Measurements from ENCODE around the gene BRIP1. TPM values are rescaled to one million over a fixed set of nuclear protein-coding genes. Genes with fewer than 3 reads are reported as not detected.

The BRIP1 gene
- total RNA-seq, 2 donors from 2014 or later: 1.3 to 3.9 TPM

- intact Hi-C loops (cut with DNase I): no loop called here
- 89% methylated on average over 4 of the region's 4 CpGs for WGBS
- no peak for TF ChIP-seq POLR2AphosphoS5 (IDR thresholded peaks at IDR 0.05)
- TF ChIP-seq, protein P1, sequence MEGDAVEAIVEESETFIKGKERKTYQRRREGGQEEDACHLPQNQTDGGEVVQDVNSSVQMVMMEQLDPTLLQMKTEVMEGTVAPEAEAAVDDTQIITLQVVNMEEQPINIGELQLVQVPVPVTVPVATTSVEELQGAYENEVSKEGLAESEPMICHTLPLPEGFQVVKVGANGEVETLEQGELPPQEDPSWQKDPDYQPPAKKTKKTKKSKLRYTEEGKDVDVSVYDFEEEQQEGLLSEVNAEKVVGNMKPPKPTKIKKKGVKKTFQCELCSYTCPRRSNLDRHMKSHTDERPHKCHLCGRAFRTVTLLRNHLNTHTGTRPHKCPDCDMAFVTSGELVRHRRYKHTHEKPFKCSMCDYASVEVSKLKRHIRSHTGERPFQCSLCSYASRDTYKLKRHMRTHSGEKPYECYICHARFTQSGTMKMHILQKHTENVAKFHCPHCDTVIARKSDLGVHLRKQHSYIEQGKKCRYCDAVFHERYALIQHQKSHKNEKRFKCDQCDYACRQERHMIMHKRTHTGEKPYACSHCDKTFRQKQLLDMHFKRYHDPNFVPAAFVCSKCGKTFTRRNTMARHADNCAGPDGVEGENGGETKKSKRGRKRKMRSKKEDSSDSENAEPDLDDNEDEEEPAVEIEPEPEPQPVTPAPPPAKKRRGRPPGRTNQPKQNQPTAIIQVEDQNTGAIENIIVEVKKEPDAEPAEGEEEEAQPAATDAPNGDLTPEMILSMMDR (IDR thresholded peaks at IDR 0.05): no peak
- no peak for TF ChIP-seq POLR2A (IDR thresholded peaks at IDR 0.05)
- H3K27me3 ChIP-seq (replicated peaks; ENCODE audit: insufficient read depth): no peaks in the 10 kb centered on the region
- no peaks in the 10 kb centered on the region for H3K36me3 ChIP-seq
- H3K9me3 ChIP-seq: no peaks in the 10 kb centered on the region
- DNase-seq (ENCODE audit: low spot score): no peak
- H3K4me3 ChIP-seq: no peak overlapping the region
- H3K27ac ChIP-seq: no peak overlapping the region
- H3K4me1 ChIP-seq (replicated peaks): no peaks in the 10 kb centered on the region
These were observed 78.8 kb downstream of the BRIP1 start for GRCh38 chr17:61784510-61784909.

DNA sequence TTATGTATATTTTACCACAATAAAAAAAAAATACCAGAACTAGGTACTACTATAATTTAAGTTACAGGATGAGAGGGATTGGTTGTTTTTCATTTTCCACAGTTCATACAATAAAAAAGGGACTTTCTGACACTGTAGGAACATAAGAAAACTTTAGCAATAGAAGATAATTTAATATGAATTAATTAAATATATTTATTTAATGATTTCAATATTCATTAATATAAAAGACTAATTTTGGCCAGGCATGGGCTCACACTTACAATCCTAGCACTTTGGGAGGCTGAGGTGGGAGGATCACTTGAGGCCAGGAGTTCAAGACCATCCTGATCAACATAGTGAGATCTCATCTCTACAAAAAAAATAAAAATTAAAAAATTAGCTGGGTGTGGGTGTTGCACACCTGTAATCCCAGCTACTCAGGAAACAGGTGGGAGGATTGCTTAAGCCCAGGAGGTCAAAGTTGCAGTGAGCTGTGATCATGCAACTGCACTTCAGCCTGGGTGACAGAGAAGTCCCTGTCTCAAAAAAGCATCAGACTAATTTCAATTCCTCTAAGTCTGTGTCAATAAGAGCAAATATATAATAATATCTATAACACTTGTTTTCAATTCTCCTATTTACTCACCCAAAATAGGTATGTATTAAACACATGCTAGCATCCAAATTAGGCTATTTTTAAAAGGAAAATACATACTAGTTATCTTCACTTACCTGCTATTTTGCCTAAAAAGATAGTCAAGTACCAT, 79.6 kb downstream of the BRIP1 start:
- Histone ChIP-seq H3K9me3 (no peaks in the 10 kb centered on the region), H3K4me1 (replicated peaks) (no peaks in the 10 kb centered on the region), H3K27ac (no peak overlapping the region), H3K36me3 (no peaks in the 10 kb centered on the region), H3K27me3 (replicated peaks; ENCODE audit: insufficient read depth) (no peaks in the 10 kb centered on the region), H3K4me3 (no peak overlapping the region)
- intact Hi-C loops (cut with DNase I): no loop called here
- DNase-seq (ENCODE audit: low spot score): no peak
- no peak for TF ChIP-seq POLR2AphosphoS5 (IDR thresholded peaks at IDR 0.05)
- TF ChIP-seq, protein P1 (IDR thresholded peaks at IDR 0.05): no peak
- no peak for TF ChIP-seq POLR2A (IDR thresholded peaks at IDR 0.05)

DNA sequence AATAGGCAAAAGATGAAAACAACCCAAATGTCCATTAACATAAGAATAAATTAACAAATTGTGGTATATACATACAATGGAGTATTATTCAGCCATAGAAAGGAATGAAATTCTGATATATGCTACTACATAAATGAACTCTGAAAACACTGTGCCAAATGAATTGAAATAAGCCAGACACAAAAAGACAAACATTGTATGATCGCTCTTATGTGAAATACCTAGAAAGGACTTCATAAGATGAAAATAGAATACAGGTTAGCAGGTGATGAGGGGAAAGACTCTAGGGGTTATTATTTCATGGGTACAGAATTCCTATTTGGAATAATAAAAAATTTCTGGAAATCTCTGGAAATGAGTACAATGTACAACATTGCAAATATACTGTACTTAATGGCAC, 80.2 kb downstream of the BRIP1 start:
- WGBS: 98% methylated on average over 1 of the region's 1 CpG
- no peak overlapping the region for H3K4me3 ChIP-seq
- DNase-seq (ENCODE audit: low spot score): no peak
- no peaks in the 10 kb centered on the region for H3K9me3 ChIP-seq
- intact Hi-C loops (cut with DNase I): no loop called here
- no peaks in the 10 kb centered on the region for H3K27me3 ChIP-seq (replicated peaks; ENCODE audit: insufficient read depth)
- H3K4me1 ChIP-seq (replicated peaks): no peaks in the 10 kb centered on the region
- TF ChIP-seq, protein P1 (IDR thresholded peaks at IDR 0.05): no peak
- TF ChIP-seq POLR2A (IDR thresholded peaks at IDR 0.05): no peak
- TF ChIP-seq POLR2AphosphoS5 (IDR thresholded peaks at IDR 0.05): no peak
- no peak overlapping the region for H3K27ac ChIP-seq
- H3K36me3 ChIP-seq: no peaks in the 10 kb centered on the region

DNA sequence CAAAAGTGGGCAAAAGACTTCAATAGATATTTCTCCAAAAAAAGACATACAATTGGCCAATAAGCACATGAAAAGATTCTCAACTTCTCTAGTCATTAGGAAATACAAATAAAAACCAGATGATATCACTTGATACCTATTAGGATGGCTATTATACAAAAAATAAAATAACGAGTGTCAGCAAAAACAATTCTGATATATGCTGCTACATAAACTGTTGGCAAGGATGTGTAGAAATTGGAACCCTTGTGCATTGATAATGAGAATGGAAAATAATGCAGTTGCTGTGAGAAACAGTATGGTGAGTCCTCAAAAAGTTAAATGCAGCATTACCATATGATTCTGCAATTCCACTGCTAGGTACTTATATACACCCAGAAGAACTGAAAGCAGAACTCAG, 80.6 kb downstream of the BRIP1 start:
- Histone ChIP-seq H3K4me1 (replicated peaks) (no peaks in the 10 kb centered on the region), H3K36me3 (no peaks in the 10 kb centered on the region), H3K27ac (no peak overlapping the region), H3K27me3 (replicated peaks; ENCODE audit: insufficient read depth) (no peaks in the 10 kb centered on the region), H3K9me3 (no peaks in the 10 kb centered on the region), H3K4me3 (no peak overlapping the region)
- 86% methylated on average over 1 of the region's 1 CpG for WGBS
- no peak for DNase-seq (ENCODE audit: low spot score)
- intact Hi-C loops (cut with DNase I): no loop called here
- TF ChIP-seq, protein P1 (IDR thresholded peaks at IDR 0.05): no peak
- TF ChIP-seq POLR2AphosphoS5 (IDR thresholded peaks at IDR 0.05) (no peak), POLR2A (IDR thresholded peaks at IDR 0.05) (no peak)

- H3K9me3 ChIP-seq: no peaks in the 10 kb centered on the region
- 91% methylated on average over 2 of the region's 2 CpGs for WGBS
- no peaks in the 10 kb centered on the region for H3K27me3 ChIP-seq (replicated peaks; ENCODE audit: insufficient read depth)
- TF ChIP-seq POLR2AphosphoS5 (IDR thresholded peaks at IDR 0.05) (no peak), POLR2A (IDR thresholded peaks at IDR 0.05) (no peak)
- TF ChIP-seq, protein P1 (IDR thresholded peaks at IDR 0.05): no peak
- no peak overlapping the region for H3K27ac ChIP-seq
- no peaks in the 10 kb centered on the region for H3K4me1 ChIP-seq (replicated peaks)
- intact Hi-C loops (cut with DNase I): no loop called here
- no peak overlapping the region for H3K4me3 ChIP-seq
- no peak for DNase-seq (ENCODE audit: low spot score)
- no peaks in the 10 kb centered on the region for H3K36me3 ChIP-seq
These were observed 88.0 kb downstream of the BRIP1 start for GRCh38 chr17:61775364-61775763.

Measured in prostate gland (tissue), 2 donors.